ENCODE data around the gene FIGLA. TPM values are rescaled to one million over a fixed set of nuclear protein-coding genes. Genes with fewer than 3 reads are reported as not detected.

The FIGLA gene
- polyA plus RNA-seq, 1 of the 3 experiments (the other 2 are of a cell fraction) = not detected

Small RNAs within 50 kb of the gene (small RNA-seq; reads per million reads assigned to genes)
- gene HMGN2P21 = 0 reads per million in 7 experiments

Other genes starting within 250 kb of the FIGLA start
- not detected in 2 replicates for gene TGFA, start 236.8 kb downstream of the FIGLA start, polyA plus RNA-seq (2012; rRNA removed)
- gene ADD2, start 22.4 kb downstream of the FIGLA start, polyA plus RNA-seq (2012; rRNA removed) = 0.30 and 0.50 TPM in 2 replicates
- gene CLEC4F, start 30.0 kb upstream of the FIGLA start, polyA plus RNA-seq (2012; rRNA removed) = 0.12 and 0.21 TPM in 2 replicates
- 0.33 and 0.62 TPM in 2 replicates for gene CD207, start 45.2 kb upstream of the FIGLA start, polyA plus RNA-seq (2012; rRNA removed)
- gene VAX2, start 109.9 kb upstream of the FIGLA start, polyA plus RNA-seq (2012; rRNA removed) = 4.3 and 4.4 TPM in 2 replicates
- gene ATP6V1B1, start 145.3 kb upstream of the FIGLA start, polyA plus RNA-seq (2012; rRNA removed) = 4.9 and 6.1 TPM in 2 replicates
- 0.29 and 0.58 TPM in 2 replicates for gene ANKRD53, start 188.0 kb upstream of the FIGLA start, polyA plus RNA-seq (2012; rRNA removed)
- gene TEX261, start 204.2 kb upstream of the FIGLA start, polyA plus RNA-seq (2012; rRNA removed) = 44.3 and 58.7 TPM in 2 replicates

Measured in SK-N-SH (cell line).